ENCODE measurements around the gene TMEM14C.

The TMEM14C gene

DNA sequence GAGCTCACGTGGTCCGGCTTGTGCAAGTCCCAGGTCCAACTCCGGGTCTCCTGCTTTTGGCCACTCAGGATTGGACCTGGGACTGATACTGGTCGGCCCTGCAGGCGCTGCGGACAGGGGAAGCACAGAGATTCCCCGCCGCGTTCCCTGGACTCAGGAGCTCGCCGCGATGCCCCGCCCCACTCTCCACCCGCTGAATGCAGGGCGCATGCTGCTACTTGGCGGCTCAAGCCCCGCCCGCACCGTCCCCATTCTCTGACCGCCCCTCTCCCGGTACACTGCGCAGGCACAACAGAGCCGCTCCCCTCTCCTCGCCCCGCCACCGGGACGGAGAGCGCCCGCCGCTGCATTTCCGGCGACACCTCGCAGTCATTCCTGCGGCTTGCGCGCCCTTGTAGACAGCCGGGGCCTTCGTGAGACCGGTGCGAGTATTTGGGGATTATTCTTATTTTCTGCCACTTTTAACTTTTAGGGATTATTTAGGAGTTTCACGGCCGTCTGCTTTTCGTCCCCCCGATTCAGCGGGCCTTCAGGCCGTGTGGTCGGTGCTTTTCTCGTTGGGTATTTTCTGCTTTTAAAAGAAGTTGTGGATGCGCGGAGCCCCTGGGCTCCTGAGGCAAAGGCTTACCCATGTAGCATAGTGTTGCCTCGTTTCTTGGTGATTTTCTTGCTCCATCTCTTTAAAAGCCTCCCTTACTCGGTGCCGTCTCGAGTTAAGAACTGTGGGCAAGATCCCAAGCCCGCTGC lies at the start of gene TMEM14C:
Gene TMEM14C (plus strand): TSS at position 251 of the 747 bp plus-strand sequence. CDS start 1,544 bp downstream, outside the sequence.
- peak; percentile 99 for DNase-seq

DNA sequence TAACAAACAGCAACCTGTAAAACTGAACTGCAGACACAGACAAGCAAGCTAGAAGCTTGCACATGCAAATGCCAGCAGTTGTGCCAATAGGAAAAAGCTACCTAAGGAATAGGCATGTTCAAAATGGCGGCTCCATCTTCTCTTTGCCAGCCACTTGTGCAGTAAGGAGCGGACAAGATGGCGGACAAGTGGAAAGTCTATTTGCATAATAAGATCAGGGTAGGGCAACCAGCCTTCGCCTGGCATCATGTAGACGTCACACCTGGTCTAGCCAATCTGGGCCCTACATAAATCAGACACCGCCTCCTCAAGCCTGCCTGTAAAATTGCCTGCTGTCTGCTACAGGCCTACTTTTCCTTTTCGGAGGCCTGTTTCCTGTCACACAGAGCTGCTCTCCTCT lies 46.5 kb upstream of the TMEM14C start:
- DNase-seq: no peak

DNA sequence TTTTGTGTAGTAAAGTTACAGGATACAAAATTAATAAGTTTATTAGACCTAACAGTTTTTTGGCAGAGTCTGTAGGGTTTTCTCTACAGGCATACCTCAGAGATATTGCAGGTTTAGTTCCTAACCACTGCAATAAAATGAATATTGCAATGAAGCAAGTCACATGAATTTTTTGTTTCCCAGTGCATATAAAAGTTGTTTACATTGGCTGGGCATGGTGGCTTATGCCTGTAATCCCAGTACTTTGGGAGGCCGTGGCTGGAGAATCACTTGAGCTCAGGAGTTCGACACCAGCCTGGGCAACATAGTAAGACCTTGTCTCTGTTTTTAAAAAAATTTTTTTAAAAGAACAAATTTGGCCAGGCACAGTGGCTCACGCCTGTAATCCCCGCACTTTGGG lies 44.4 kb upstream of the TMEM14C start:
- no peak for DNase-seq

DNA sequence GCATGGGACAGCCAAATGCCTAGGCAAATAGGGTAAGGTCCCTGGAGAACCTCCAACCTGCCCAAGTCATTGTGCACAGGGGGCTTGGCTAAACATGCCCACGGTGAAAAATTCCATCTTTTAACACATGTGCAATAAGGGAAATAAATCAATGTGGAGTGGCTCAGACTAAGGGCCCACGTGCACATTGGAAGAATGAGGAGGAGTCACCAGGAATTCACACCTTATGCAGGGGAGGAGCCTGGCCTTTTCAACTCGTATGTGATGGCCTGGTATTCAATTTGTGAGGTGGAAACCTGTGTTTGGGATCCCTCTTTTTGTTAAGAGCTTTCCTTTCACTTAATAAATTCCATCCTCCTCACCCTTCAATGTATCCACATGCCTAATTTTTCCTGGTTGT lies 41.1 kb upstream of the TMEM14C start:
- DNase-seq: no peak

DNA sequence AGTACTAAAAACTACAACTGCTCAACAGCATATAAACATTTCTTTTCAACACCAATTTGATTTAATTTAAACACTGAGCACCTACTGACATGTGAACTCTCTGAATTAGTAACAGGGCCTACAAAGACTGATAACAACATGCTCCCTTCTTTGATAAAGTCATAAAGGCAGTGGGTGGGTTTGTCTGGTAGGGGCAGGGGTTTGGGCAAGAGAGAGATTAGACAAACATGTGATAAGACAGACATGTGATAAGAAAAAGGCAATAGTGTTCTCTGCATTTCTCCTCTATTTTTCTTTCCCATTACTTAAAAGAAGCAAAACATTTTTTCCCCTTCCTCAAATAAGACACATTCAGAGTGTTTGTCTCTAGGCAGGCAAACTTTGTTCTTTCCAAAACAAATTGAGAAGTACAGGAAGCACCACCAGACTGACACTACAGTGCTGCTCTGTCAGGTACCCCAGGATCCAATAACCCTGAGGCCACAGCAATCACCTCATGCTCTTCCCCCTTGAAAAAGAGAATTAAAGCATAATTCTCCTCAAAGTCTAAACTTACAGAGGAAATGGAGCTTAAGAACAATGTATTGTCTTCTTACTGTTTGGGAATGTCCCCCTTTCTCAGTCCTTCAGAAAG lies 40.4 kb upstream of the TMEM14C start:
- DNase-seq: no peak

DNA sequence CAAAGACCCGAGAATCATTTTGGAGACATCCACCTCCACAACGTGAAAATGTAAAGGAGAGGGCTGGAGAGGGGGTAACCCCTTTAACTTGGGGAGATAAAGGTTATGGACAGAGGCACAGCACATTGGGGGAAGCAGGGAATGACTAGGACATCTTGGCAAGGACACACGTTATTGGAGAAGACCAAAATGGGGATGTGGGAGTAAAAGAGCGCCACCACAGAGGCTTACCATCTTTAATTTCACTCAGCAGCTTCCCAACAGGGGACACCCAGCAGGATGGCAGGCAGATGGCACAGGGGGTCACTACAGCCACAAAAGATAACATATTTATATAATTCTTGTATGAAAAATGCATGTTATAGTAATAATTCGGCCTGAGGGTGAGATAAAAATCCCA lies 38.3 kb upstream of the TMEM14C start:
- no peak for DNase-seq

DNA sequence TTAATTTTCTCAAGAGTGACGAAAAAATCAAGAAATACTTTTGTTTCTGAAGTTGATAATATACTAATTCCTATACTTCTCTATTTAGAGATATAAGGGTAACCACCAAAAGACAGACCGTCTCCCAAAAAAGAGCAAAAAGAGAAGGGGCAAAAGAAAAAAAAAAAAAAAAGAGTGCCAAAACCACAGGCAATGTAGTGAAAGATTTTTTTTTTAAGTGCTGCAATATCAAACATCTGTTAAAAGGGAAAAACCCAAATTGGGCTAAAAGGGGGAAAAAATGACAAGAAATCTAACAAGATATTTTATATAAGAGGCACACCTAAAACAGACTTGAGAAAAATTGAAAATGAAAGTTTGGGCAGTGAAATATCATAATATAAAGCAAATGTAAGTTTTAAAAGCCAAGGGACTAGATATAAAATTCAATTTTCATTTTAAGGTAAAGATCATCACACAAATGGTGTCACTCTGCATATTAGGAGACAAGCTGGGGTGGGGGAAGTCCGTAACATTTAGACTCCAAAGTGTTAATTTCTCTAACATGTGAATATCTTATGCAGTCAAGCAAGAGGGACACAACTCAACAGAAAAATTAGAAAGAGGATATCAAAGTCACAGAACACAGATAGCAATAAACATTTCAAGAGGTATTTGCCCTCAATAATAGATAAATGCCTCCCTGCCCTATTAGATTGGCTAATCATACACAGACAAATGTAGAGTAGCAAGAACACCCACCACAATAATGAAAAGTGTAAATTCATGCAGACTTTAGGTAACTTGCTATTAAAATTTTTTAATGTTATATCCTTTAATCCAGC lies 37.6 kb upstream of the TMEM14C start:
- DNase-seq: no peak

DNA sequence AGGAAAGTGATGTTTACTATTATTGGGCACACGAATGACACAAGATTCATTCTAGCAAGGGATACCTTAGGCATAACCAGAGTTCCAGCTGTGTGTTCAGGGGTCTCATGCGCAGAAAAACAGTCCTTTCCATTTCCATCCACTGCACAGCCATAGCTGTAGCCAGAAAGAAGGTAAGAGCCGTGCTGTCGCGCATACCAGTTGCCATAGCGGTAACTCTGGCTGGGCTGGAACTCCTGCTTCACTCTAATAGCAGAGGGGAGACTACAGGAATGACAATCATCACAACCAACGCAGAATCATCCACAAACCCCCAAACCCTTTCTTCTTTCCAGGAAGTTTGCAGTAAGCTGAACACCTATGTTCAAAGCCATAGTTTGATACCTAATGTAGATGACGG lies 36.0 kb upstream of the TMEM14C start:
- no peak for DNase-seq

DNA sequence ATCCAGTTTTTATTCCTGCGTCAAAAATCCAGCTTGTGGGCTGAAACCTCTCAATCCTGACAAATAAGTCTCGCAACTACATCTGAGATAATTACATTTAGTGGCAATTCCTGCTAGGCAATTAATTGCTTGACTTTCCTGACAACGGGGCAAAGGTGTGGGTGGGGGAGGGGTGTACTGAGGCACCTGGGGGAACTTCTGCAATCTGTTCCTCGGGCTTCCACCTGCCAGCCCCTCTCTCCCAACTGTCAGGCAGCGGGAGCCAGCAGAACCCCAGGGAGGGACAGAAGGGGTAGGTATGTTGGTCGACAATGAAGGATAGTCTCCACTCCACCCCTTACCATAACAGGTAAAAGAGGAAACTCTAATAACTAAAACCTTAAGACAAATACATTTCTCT lies 35.3 kb upstream of the TMEM14C start:
- DNase-seq: no peak

DNA sequence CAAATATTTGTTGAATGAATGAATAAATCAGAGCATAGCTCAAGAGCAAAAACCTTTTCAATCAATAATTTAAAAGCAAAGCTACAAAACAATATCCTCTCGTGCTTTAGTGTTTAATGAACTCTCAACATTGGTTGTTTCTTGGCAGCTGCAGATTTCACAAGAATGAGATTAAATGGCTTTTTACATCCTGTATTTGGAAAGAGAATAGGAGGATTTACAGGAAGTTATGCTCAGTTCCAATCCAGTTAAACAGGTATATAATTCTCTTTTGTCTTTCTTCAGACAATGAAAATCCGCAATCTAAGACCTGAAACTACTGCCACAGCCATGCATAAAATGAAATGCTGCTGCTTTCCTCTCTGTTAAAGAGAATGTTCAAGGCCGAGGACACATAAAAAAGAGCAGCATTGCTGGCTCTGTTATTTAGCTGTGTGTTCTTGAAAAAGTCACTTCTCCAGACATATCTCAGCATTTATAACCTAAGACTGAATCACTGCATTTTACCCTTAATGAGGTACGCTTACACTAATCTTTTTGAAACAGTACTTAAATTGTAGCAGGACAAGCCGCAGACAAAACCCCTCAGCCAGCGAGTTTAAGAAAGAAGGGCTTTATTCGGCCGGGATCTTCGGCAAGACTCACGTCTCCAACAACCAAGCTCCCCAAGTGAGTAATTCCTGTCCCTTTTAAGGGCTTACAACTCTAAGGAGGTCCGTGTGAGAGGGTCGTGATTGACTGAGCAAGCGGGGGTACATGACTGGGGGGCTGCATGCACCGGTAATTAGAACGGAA lies 32.0 kb upstream of the TMEM14C start:
- peak; percentile 73 for DNase-seq

DNA sequence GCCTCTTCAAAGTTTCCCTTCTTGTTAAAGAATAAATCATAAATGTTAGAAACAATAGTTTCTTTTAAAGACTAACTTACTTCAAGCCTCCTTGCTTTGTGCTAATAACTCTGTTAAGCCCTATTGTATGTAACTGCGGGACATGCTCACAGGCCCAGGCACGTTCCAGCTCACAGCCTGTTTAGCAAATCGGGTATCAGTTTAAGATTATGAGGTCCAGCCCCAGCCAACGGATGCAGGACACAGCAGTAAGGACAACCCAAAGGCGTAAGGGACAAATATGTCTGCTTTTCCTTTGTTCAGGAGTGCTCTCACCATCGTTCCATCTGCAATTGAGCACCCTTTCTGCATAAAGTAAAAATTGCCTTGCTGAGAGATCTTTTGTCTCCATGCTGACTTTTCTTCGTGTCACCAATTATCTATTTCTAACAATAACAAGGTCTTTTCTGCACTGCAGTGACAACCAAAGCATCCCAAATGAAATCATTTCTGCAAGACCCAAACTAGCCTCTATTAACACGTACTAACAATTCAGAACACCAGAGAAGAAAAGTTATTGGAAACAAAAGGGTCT lies 29.8 kb upstream of the TMEM14C start:
- DNase-seq: no peak

DNA sequence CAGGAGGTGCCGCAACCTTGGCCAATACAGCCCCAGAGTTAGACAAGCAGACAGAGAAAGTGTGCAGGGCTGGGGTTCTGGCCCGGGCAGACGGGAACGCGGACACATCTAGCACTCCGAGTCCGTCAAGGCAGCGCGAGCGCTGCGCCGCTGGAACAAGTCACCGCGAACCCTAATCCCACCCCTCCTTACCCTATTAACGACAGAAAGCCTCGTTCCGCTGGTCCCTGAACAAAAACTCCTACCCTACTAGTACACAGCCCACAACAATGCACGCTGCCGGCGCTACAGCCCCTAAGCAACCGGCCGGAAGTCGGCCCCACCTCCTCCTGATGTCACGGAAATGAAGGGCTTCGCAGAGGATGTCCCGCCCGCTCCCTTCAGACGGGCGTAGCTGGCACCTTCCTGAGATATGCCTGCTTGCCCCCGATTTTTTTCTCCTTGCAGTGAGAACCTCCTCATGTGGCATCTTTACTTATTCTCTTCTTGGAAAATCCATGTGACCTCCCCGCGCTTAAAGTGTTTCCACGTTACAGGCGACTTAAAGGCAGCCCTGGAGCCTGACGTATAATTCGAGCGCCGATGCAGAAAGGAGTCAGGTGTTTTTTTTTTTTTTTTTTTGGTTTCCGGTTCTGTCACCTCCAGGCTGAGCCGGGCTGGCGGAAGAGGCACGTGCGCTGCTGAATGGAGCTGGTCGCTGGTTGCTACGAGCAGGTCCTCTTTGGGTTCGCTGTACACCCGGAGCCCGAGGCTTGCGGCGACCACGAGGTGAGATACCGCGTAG lies 28.4 kb upstream of the TMEM14C start, which contains the start of the genes C6orf52 and PAK1IP1:
Gene C6orf52 (minus strand): TSS at position 315 of the 784 bp plus-strand sequence. CDS start 7,066 bp downstream, outside the sequence.
Gene PAK1IP1 (plus strand): TSS at position 671 of the 784 bp plus-strand sequence. CDS start 14 bp downstream, at position 685.
- DNase-seq: peak; percentile 98

DNA sequence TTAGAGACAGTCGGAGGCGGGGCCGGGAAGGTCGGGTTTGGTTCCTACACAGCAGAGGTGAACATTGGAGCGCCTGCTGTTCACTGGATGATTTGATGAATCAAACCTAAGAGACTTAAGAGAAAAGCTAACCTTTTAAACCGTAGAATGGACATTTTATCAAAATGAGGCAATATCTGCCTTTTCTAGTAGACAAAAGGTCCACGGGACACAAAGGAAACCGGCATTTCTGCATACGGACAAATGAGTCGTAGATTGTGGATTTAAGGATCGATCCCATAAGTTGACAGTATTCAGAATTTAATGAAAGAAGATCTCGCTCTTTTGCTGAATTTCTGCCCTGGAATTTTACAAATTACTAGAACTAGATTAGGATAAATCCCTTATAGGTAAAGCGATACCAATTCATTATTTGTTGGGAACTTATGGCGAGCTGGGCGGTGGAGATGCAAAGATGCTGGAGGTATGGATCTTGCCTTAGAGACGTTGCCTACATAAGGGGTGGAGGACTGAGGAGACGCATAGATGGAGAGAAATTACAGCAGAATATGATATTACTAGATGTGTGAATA lies 27.7 kb upstream of the TMEM14C start:
- peak; percentile 34 for DNase-seq

DNA sequence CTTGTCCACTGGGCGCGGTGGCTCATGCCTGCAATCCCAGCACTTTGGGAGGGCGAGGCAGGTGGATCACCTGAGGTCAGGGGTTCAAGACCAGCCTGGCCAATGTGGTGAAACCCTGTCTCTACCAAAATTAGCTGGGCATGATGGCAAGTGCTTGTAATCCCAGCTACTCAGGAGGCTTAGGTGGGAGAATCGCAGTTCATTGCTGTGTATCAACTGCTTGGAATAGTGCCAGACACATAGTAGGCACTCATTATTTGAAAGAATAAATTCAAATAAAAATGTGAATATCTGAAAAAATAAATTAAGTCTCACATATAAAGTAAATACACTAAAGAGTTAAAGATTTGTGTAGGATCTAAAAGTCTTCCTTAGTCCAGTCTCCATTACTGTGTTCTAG lies 26.2 kb upstream of the TMEM14C start:
- DNase-seq: no peak

DNA sequence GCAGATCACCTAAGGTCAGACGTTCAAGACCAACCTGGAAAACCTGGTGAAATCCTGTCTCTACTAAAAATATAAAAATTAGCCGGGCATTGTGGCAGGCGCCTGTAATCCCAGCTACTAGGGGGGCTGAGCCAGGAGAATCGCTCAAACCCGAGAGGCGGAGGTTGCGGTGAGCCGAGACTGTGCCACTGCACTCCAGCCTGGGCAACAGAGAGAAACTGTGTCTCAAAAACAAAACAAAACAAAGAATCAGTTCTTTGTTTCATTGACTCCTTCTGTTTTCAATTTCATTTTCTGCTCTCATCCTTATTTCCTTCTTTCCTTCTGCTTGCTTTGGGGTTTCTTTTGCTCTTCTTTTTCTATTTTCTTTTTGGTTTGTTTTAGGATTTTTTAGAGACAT lies 8.9 kb upstream of the TMEM14C start:
- no peak for DNase-seq

DNA sequence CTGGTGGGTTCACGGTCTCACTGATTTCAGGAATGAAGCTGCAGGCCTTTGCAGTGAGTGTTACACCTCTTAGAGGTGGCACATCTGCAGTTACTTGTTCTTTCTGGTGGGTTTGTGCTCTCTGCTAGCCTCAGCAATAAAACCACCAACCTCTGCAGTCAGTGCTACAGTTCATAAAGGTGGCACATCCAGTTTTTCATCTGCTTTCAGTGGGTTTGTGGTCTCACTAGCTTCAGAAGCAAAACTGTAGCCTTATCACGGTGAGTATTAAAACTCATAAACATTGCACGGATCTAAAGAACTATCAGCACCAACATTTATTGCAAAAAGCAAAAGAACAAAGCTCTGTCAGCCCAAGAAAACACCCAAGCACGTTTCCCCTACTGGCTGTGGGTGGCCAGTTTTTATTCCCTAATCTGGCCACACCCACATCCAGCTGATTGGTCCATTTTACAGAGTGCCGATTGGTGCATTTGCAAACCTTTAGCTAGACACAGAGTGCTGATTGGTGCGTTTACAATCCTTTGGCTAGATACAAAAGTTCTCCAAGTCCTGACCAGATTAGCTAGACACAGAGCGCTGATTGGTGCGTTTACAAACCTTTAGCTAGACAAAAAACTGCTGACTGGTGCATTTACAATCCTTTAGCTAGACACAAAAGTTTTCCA lies 3.4 kb upstream of the TMEM14C start:
- peak; percentile 11 for DNase-seq

DNA sequence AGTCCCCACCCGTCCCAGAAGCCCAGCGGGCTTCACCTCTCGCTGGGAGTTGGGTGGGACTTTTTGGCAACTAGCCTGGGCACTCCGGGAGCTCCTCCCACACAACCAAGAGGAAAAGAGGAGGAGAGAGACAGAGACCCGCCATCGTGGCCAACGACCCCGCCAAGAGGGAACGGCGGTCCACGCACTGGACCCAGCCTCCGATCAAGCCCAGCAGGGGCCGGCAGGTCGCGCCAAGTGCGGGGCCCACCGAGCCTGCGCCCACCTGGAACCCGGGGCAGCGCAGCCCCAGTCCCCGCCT lies 3.0 kb upstream of the TMEM14C start:
- no peak for DNase-seq

DNA sequence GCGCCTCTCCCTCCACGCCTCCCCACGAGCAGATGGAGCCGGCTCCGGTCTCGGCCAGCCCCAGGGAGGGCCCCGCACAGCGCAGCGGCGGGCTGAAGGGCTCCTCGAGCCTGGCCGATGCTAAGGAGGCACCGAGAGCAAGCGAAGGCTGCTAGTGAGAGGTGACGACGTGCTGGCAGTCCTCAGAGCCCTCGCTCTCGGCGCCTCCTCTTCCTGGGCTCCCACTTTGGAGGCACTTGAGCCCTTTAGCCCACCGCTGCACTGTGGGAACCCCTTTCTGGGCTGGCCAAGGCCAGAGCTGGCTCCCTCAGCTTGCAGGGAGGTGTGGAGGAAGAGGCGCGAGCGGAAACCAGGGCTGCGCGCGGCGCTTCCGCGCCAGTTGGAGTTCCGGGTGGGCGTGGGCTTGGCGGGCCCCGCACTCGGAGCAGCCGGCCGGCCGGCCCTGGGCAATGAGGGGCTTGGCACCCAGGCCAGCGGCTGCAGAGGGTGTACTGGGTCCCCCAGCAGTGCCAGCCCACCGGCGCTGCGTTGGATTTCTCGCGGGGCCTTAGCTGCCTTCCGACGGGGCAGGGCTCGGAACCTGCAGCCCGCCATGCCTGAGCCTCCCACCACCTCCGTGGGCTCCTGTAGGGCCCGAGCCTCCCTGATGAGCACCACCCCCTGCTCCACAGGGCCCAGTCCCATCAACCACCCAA lies 2.5 kb upstream of the TMEM14C start:
- DNase-seq: no peak

DNA sequence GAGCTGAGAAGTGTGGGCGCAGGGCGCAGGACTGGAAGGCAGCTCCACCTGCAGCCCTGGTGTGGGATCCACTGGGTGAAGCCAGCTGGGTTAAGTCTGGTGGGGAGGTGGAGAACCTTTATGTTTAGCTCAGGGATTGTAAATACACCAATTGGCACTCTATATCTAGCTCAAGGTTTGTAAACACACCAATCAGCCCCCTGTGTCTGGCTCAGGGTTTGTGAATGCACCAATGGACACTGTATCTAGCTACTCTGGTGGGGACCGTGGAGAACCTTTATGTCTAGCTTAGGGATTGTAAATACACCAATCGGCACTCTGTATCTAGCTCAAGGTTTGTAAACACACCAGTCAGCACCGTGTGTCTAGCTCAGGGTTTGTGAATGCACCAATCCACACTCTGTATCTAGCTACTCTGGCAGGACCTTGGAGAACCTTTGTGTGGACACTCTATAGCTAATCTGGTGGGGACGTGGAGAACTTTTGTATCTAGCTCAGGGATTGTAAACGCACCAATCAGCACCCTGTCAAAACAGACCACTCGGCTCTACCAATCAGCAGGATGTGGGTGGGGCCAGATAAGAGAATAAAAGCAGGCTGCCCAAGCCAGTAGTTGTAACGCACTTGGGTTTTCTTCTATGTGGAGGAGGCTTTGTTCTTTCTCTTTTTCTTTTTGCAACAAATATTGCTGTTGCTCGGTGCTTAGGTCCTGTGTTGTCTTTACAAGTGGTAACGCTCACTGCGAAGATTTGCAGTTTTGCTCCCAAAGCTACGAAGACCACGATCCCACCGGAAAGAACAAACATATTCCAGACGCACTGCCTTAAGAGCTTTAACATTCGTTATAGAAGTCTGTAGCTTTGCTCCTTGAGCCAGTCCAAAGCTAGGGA lies 1.7 kb upstream of the TMEM14C start:
- peak; percentile 26 for DNase-seq
